IMR-90 (cell line): ENCODE results near the gene KCNMA1. TPM values are rescaled to one million over a fixed set of nuclear protein-coding genes. Genes with fewer than 3 reads are reported as not detected.

ENCODE experiments used
- ATAC-seq: fragments of 200-7000 bp; cut with Tn5 transposase; 2 replicates; pipeline ENCODE4 v1.9.1; 2020; ENCODE audit warnings: low read depth, mild to moderate bottlenecking, moderate library complexity
- BruUV-seq: library from RNA; stranded (reverse); fragments of 400-500 nt; replicated peaks from 2 replicates; lab custom pipeline; 2021; lab: Mats Ljungman, UMichigan
- CTCF ChIA-PET: fragments of 300-600 bp; formaldehyde crosslinking; extraction: SDS; loops from one replicate; lab custom pipeline; 2021; ENCODE audit warnings: antibody characterized with exemption; lab: Yijun Ruan, JAX
- POLR2A ChIA-PET: fragments of 300-600 bp; sonication (Branson Sonifier 250); formaldehyde crosslinking; loops from one replicate; lab custom pipeline; 2022; ENCODE audit warnings: antibody characterized with exemption; ENCODE audit not compliant: unreplicated experiment; lab: Charles Lee
- DNase-seq: peaks from one replicate; pipeline ENCODE4 v3.0.0; 2013
- H2AFZ ChIP-seq: replicated peaks from 2 replicates; pipeline ENCODE3; 2013; ENCODE audit warnings: low read length, mild to moderate bottlenecking; ENCODE audit not compliant: poor library complexity
- H2AK5ac ChIP-seq: 2 replicates; pipeline ENCODE4 v1.6.1; 2013; ENCODE audit warnings: low read depth, low read length, inconsistent platforms
- H2AK9ac ChIP-seq: replicated peaks from 2 replicates; pipeline ENCODE3; 2013; ENCODE audit warnings: mild to moderate bottlenecking, low read depth, low read length, moderate library complexity; ENCODE audit not compliant: poor library complexity
- H2BK120ac ChIP-seq: 2 replicates; pipeline ENCODE4 v1.6.1; 2013; ENCODE audit warnings: low read depth, low read length, inconsistent platforms
- H2BK15ac ChIP-seq: 3 replicates; pipeline ENCODE4 v1.6.1; 2013; ENCODE audit warnings: low read depth, low read length, inconsistent platforms
- H2BK20ac ChIP-seq: 2 replicates; pipeline ENCODE4 v1.6.1; 2013; ENCODE audit warnings: low read depth, mild to moderate bottlenecking, inconsistent platforms, low read length, moderate library complexity
- H2BK5ac ChIP-seq: 2 replicates; pipeline ENCODE4 v1.6.1; 2013; ENCODE audit warnings: mild to moderate bottlenecking, low read depth, low read length, inconsistent platforms; ENCODE audit not compliant: poor library complexity, severe bottlenecking
- H3K14ac ChIP-seq: replicated peaks from 2 replicates; pipeline ENCODE4 v1.6.1; 2013; ENCODE audit warnings: low read depth, low read length, inconsistent platforms
- H3K18ac ChIP-seq: 2 replicates; pipeline ENCODE4 v1.6.1; 2013; ENCODE audit warnings: low read depth, low read length, control low read depth
- H3K23ac ChIP-seq: 2 replicates; pipeline ENCODE4 v1.6.1; 2013; ENCODE audit warnings: low read depth, low read length, inconsistent platforms
- H3K27ac ChIP-seq: 2 replicates; pipeline ENCODE4 v1.5.1; 2013; ENCODE audit warnings: mild to moderate bottlenecking, control low read depth, low read length; ENCODE audit not compliant: insufficient read depth
- H3K27me3 ChIP-seq: 2 replicates; pipeline ENCODE4 v1.6.1; 2013; ENCODE audit warnings: low read length; ENCODE audit not compliant: control insufficient read depth, insufficient read depth
- H3K36me3 ChIP-seq: 2 replicates; pipeline ENCODE4 v1.6.1; 2013; ENCODE audit warnings: low read length, mixed read lengths; ENCODE audit not compliant: control insufficient read depth, insufficient read depth
- H3K4ac ChIP-seq: 2 replicates; pipeline ENCODE4 v1.6.1; 2013; ENCODE audit warnings: low read depth, low read length, inconsistent platforms
- H3K4me1 ChIP-seq: 2 replicates; pipeline ENCODE4 v1.6.1; 2013; ENCODE audit warnings: low read length, mixed read lengths; ENCODE audit not compliant: control insufficient read depth, insufficient read depth
- H3K4me2 ChIP-seq: 2 replicates; pipeline ENCODE4 v1.6.1; 2013; ENCODE audit warnings: low read depth, mild to moderate bottlenecking, control low read depth, low read length, moderate library complexity
- H3K4me3 ChIP-seq: 2 replicates; pipeline ENCODE4 v1.5.1; 2013; ENCODE audit warnings: low read depth, mild to moderate bottlenecking, control low read depth, low read length, moderate library complexity; ENCODE audit not compliant: insufficient read depth
- H3K56ac ChIP-seq: 2 replicates; pipeline ENCODE4 v1.6.1; 2013; ENCODE audit warnings: low read length, inconsistent platforms; ENCODE audit not compliant: insufficient read depth; ENCODE audit errors: extremely low read depth
- H3K79me1 ChIP-seq, 2 experiments: 2 replicates each; pipeline ENCODE4 v1.6.1; 2013; ENCODE audit warnings: low read length in 2 of 2, inconsistent platforms in 1 of 2, low read depth in 1 of 2
- H3K9ac ChIP-seq: 2 replicates; pipeline ENCODE4 v1.6.1; 2013; ENCODE audit warnings: low read depth, low read length, control low read depth
- H3K9me1 ChIP-seq: 2 replicates; pipeline ENCODE4 v1.6.1; 2013; ENCODE audit warnings: low read length, inconsistent platforms; ENCODE audit not compliant: insufficient read depth
- H3K9me3 ChIP-seq: 2 replicates; pipeline ENCODE4 v1.6.1; 2013; ENCODE audit warnings: low read length; ENCODE audit not compliant: control insufficient read depth, insufficient read depth
- H4K20me1 ChIP-seq: 2 replicates; pipeline ENCODE4 v1.6.1; 2013; ENCODE audit warnings: low read length, inconsistent platforms; ENCODE audit not compliant: insufficient read depth
- H4K5ac ChIP-seq: 2 replicates; pipeline ENCODE4 v1.6.1; 2013; ENCODE audit warnings: mild to moderate bottlenecking, low read depth, low read length, control low read depth
- H4K8ac ChIP-seq, 2 experiments: 2 replicates each; pipeline ENCODE4 v1.6.1; 2013; ENCODE audit warnings: low read depth in 2 of 2, low read length in 2 of 2, control low read depth in 1 of 2, inconsistent platforms in 1 of 2
- H4K91ac ChIP-seq: 2 replicates; pipeline ENCODE4 v1.6.1; 2013; ENCODE audit warnings: low read depth, low read length, inconsistent platforms; ENCODE audit not compliant: insufficient read depth
- BHLHE40 ChIP-seq: fragments of 150-350 bp; IDR thresholded peaks from 2 replicates; pipeline ENCODE4 v1.6.1; 2016; ENCODE audit warnings: mild to moderate bottlenecking, low read depth, low read length
- CEBPB ChIP-seq: IDR thresholded peaks from 2 replicates; pipeline ENCODE4 v1.6.1; 2012; ENCODE audit warnings: low read depth, low read length, improper control_type of control experiment
- CHD1 ChIP-seq: IDR thresholded peaks from 2 replicates; pipeline ENCODE4 v1.6.1; 2012; ENCODE audit warnings: low read depth, low read length, improper control_type of control experiment
- ELK1 ChIP-seq: fragments of 150-350 bp; IDR thresholded peaks from 2 replicates; pipeline ENCODE4 v1.6.1; 2016; ENCODE audit warnings: low read depth, mild to moderate bottlenecking, low read length, moderate library complexity, borderline replicate concordance
- FOS ChIP-seq: fragments of 150-350 bp; IDR thresholded peaks from 2 replicates; pipeline ENCODE4 v1.6.1; 2016; ENCODE audit warnings: low read depth, low read length
- MAFK ChIP-seq: IDR thresholded peaks from 2 replicates; pipeline ENCODE4 v1.6.1; 2012; ENCODE audit warnings: low read depth, low read length, improper control_type of control experiment
- MAZ ChIP-seq: IDR thresholded peaks from 2 replicates; pipeline ENCODE4 v1.6.1; 2012; ENCODE audit warnings: low read depth, mild to moderate bottlenecking, low read length, improper control_type of control experiment, moderate library complexity, borderline replicate concordance
- MXI1 ChIP-seq: IDR thresholded peaks from 2 replicates; pipeline ENCODE4 v1.6.1; 2012; ENCODE audit warnings: low read depth, mild to moderate bottlenecking, low read length, moderate library complexity, borderline replicate concordance
- NFE2L2 ChIP-seq: fragments of 150-350 bp; IDR thresholded peaks from 2 replicates; pipeline ENCODE4 v1.6.1; 2016; ENCODE audit warnings: low read depth, mild to moderate bottlenecking, low read length
- POLR2A ChIP-seq: IDR thresholded peaks from 2 replicates; pipeline ENCODE4 v1.6.1; 2012; ENCODE audit warnings: mild to moderate bottlenecking, low read depth, low read length
- RAD21 ChIP-seq: IDR thresholded peaks from 2 replicates; pipeline ENCODE4 v1.6.1; 2012; ENCODE audit warnings: low read length, improper control_type of control experiment
- RCOR1 ChIP-seq: IDR thresholded peaks from 2 replicates; pipeline ENCODE4 v1.6.1; 2012; ENCODE audit warnings: mild to moderate bottlenecking, low read length, improper control_type of control experiment; ENCODE audit not compliant: insufficient replicate concordance
- RFX5 ChIP-seq: IDR thresholded peaks from 2 replicates; pipeline ENCODE4 v1.8.0; 2012; ENCODE audit warnings: low read depth, mild to moderate bottlenecking, low read length, moderate library complexity
- SMC3 ChIP-seq: fragments of 150-350 bp; IDR thresholded peaks from 2 replicates; pipeline ENCODE4 v1.6.1; 2016; ENCODE audit warnings: low read depth, mild to moderate bottlenecking, antibody characterized with exemption, low read length, moderate library complexity
- WGBS, 2 experiments: methylation state at CpG; one replicate each; pipeline versions ENCODE4 v1.1.5 to v1.1.7; 2013; ENCODE audit warnings: missing lambda C conversion rate in 2 of 2; ENCODE audit not compliant: insufficient read length in 1 of 2; ENCODE audit errors: extremely low coverage in 2 of 2; 5-methylcytosine and 5-hydroxymethylcytosine counted together
- dilution Hi-C: fragments of 300-500 bp; cut with HindIII; formaldehyde crosslinking; loops from one replicate; pipeline ENCODE4 v1.14.3; 2018; ENCODE audit warnings: low sequenced_read_pairs; ENCODE audit not compliant: unreplicated experiment
- in situ Hi-C: fragments of 300-500 bp; cut with MboI; formaldehyde crosslinking; loops from 3 replicates; pipeline ENCODE4 v1.14.3; 2019; ENCODE audit warnings: low sequenced_read_pairs, inconsistent platforms, mixed read lengths
- intact Hi-C: fragments of 100-400 bp; cut with micrococcal nuclease; formaldehyde crosslinking; loops from 2 replicates; pipeline ENCODE4 v1.10.0; 2022
- polyA plus RNA-seq, 3 experiments: library from polyadenylated mRNA; depleted of rRNA; stranded (reverse); fragments of >200 nt; gene quantifications; 2 replicates each; pipeline ENCODE4 v1.2.3, GENCODE V29; 2012; ENCODE audit warnings: low replicate concordance in 1 of 3
- total RNA-seq: library from RNA; depleted of rRNA; stranded (reverse); fragments of >200 nt; gene quantifications from 2 replicates; pipeline ENCODE4 v1.2.3, GENCODE V29; 2012

The KCNMA1 gene
- total and polyA plus RNA-seq, 2 of the 4 experiments (the other 2 are of a cell fraction), result 25.6 to 29.6 TPM

GRCh38 chr10:77110757-77111156, 526.9 kb downstream of the KCNMA1 start (continued):
- TF ChIP-seq SMC3 (no peak), RCOR1 (no peak), ELK1 (no peak)

- no peaks in the 10 kb centered on the region for H3K36me3 ChIP-seq
- H3K23ac ChIP-seq, result no peak overlapping the region
- ChIA-PET CTCF (interaction anchor here (0.6 to 1.0 kb wide), 2 partner anchors 105 to 582 kb away, joined by 4 read pairs; no protein-coding TSS in a partner anchor), POLR2A (no interaction called here)
- no peak overlapping the region for H2AFZ ChIP-seq
- H4K20me1 ChIP-seq, result no peaks in the 10 kb centered on the region
- H3K4me3 ChIP-seq, result no peak overlapping the region
- H3K9ac ChIP-seq, result no peak overlapping the region
- in situ Hi-C loops, result no loop called here
- no peak overlapping the region for H3K56ac ChIP-seq
- no peak overlapping the region for H3K4me2 ChIP-seq
- H2BK20ac ChIP-seq, result 0 out of 2 replicates have a peak overlapping the region, but pooled peaks have one; percentile 10
- no peak overlapping the region for H3K14ac ChIP-seq
- H3K18ac ChIP-seq, result no peak overlapping the region
- DNase-seq, result no peak
- H2AK9ac ChIP-seq, result no peak overlapping the region
- no peak overlapping the region; the same call in 1 of the 2 replicates for H2BK120ac ChIP-seq
- ATAC-seq, result no peak
- no peaks in the 10 kb centered on the region for H3K9me3 ChIP-seq
- WGBS, 2 experiments, result no CpG with 5 or more reads among the region's 9 CpGs
- H3K79me1 ChIP-seq, result no peaks in the 10 kb centered on the region
- H3K4me1 ChIP-seq, result peaks cover 11% of the 10 kb centered on the region
- intact Hi-C loops, result no loop called here
- no peak overlapping the region; the same call in 1 of the 2 replicates for H3K4ac ChIP-seq
- H2AK5ac ChIP-seq, result 0 out of 2 replicates have a peak overlapping the region, but pooled peaks have one; percentile 47
- dilution Hi-C loops, result no loop called here
- no peak overlapping the region for H2BK15ac ChIP-seq
- H3K27me3 ChIP-seq, result no peaks in the 10 kb centered on the region
- peaks cover 4% of the 10 kb centered on the region for H3K9me1 ChIP-seq
- no peak overlapping the region for H4K91ac ChIP-seq
- H4K5ac ChIP-seq, result no peak overlapping the region
- H2BK5ac ChIP-seq, result no peak overlapping the region
- BruUV-seq, result no TSS peak
- no peak overlapping the region for H4K8ac ChIP-seq
- no peak overlapping the region for H3K27ac ChIP-seq
- TF ChIP-seq MAFK (no peak), MXI1 (no peak), FOS (no peak), CEBPB (no peak), RFX5 (no peak), NFE2L2 (no peak), POLR2A (no peak), SMC3 (no peak), MAZ (no peak), CHD1 (no peak), RAD21 (no peak), ELK1 (no peak), BHLHE40 (no peak)
Observed at GRCh38 chr10:77109351-77109994, 528.1 kb downstream of the KCNMA1 start.
